PC-9 (cell line): ENCODE data around the gene PTPRD. TPM values are rescaled to one million over a fixed set of nuclear protein-coding genes. Genes with fewer than 3 reads are reported as not detected.

Experiments used
- BruUV-seq: library from RNA; stranded (reverse); fragments of 400-500 nt; replicated peaks from 2 replicates; lab custom pipeline; 2021; lab: Mats Ljungman, UMichigan
- CTCF ChIA-PET: fragments of 300-600 bp; sonication (Branson Sonifier 250); formaldehyde crosslinking; loops from one replicate; lab custom pipeline; 2022; ENCODE audit warnings: antibody characterized with exemption; lab: Charles Lee
- POLR2A ChIA-PET: fragments of 300-600 bp; sonication (Branson Sonifier 250); formaldehyde crosslinking; loops from one replicate; lab custom pipeline; 2022; ENCODE audit warnings: antibody characterized with exemption; ENCODE audit not compliant: unreplicated experiment; lab: Charles Lee
- DNase-seq, 2 experiments: peaks; one replicate each; pipeline versions ENCODE4 v3.0.0 to v3.0.0-alpha.2; 2015 to 2022; ENCODE audit warnings: mixed read lengths in 1 of 2
- H2AFZ ChIP-seq: fragments of 200-600 bp; sonication (generic); 2 replicates; pipeline ENCODE4 v1.8.1; 2017; ENCODE audit warnings: antibody characterized with exemption
- H3F3A ChIP-seq: fragments of 200-600 bp; sonication (generic); 2 replicates; pipeline ENCODE4 v1.8.1; 2017; ENCODE audit warnings: antibody characterized with exemption, mild to moderate bottlenecking, low read depth; ENCODE audit not compliant: insufficient read depth
- H3K27ac ChIP-seq: fragments of 200-600 bp; sonication (generic); 2 replicates; pipeline ENCODE4 v1.6.1; 2016; ENCODE audit warnings: mixed run types
- H3K27me3 ChIP-seq: fragments of 200-600 bp; sonication (generic); 2 replicates; pipeline ENCODE4 v1.6.1; 2016; ENCODE audit warnings: low read depth, mixed run types; ENCODE audit not compliant: insufficient read depth
- H3K36me3 ChIP-seq: fragments of 200-600 bp; sonication (generic); 2 replicates; pipeline ENCODE4 v1.6.1; 2016; ENCODE audit warnings: low read depth, mixed run types
- H3K4me1 ChIP-seq: fragments of 200-600 bp; sonication (generic); replicated peaks from 2 replicates; pipeline ENCODE4 v1.6.1; 2016; ENCODE audit warnings: mixed run types; ENCODE audit not compliant: insufficient read depth
- H3K4me2 ChIP-seq: fragments of 200-600 bp; sonication (generic); 2 replicates; pipeline ENCODE4 v1.6.1; 2017; ENCODE audit warnings: mixed run types
- H3K4me3 ChIP-seq: fragments of 200-600 bp; sonication (generic); 2 replicates; pipeline ENCODE4 v1.6.1; 2016; ENCODE audit warnings: mixed run types
- H3K79me2 ChIP-seq: fragments of 200-600 bp; sonication (generic); 2 replicates; pipeline ENCODE4 v1.6.1; 2017; ENCODE audit warnings: low read depth, mixed run types
- H3K9me2 ChIP-seq: fragments of 200-600 bp; sonication (generic); 2 replicates; pipeline ENCODE4 v1.8.1; 2017; ENCODE audit warnings: mild to moderate bottlenecking; ENCODE audit not compliant: insufficient read depth
- H3K9me3 ChIP-seq: fragments of 200-600 bp; sonication (generic); 2 replicates; pipeline ENCODE4 v1.8.1; 2016; ENCODE audit warnings: low read depth; ENCODE audit not compliant: insufficient read depth
- H4K20me1 ChIP-seq: fragments of 200-600 bp; sonication (generic); 2 replicates; pipeline ENCODE4 v1.8.1; 2017; ENCODE audit not compliant: insufficient read depth
- CTCF ChIP-seq: fragments of 200-600 bp; sonication (generic); conservative IDR thresholded peaks from 2 replicates; pipeline ENCODE4 v1.6.1; 2017; ENCODE audit warnings: mixed run types, antibody characterized with exemption, mild to moderate bottlenecking, moderate library complexity
- EZH2 ChIP-seq: fragments of 200-600 bp; sonication (generic); IDR thresholded peaks from 2 replicates; pipeline ENCODE4 v1.8.0; 2017; ENCODE audit warnings: antibody characterized with exemption, low read depth
- intact Hi-C: fragments of 100-400 bp; cut with micrococcal nuclease; formaldehyde crosslinking; loops from one replicate; pipeline ENCODE4 v1.10.0; 2022; ENCODE audit not compliant: unreplicated experiment
- total RNA-seq: library from RNA; stranded (reverse); gene quantifications from 2 replicates; pipeline ENCODE4 v1.2.3, GENCODE V29; 2021

PTPRD gene
- total RNA-seq, 1 experiment from 2014 or later, result not detected

GRCh38 chr9:9182431-9182830, 1430.4 kb downstream of the PTPRD start:
- Histone ChIP-seq H3K79me2 (no peaks in the 10 kb centered on the region), H3K9me3 (no peaks in the 10 kb centered on the region), H3K27ac (no peak overlapping the region), H3K27me3 (no peaks in the 10 kb centered on the region), H3K9me2 (no peaks in the 10 kb centered on the region), H3K4me1 (no peaks in the 10 kb centered on the region), H2AFZ (no peak overlapping the region), H3F3A (no peaks in the 10 kb centered on the region), H3K4me2 (no peak overlapping the region), H3K4me3 (no peak overlapping the region), H4K20me1 (no peaks in the 10 kb centered on the region), H3K36me3 (no peaks in the 10 kb centered on the region)
- no TSS peak for BruUV-seq
- intact Hi-C loops, result no loop called here
- POLR2A ChIA-PET, result no interaction called here
- no peak for DNase-seq
- CTCF ChIA-PET, result no interaction called here
- TF ChIP-seq EZH2 (no peak), CTCF (no peak)

- POLR2A ChIA-PET, result no interaction called here
- H4K20me1 ChIP-seq, result no peaks in the 10 kb centered on the region
Observed at GRCh38 chr9:9177081-9177480, 1435.7 kb downstream of the PTPRD start.

GRCh38 chr9:9174358-9174757, 1438.4 kb downstream of the PTPRD start:
- Histone ChIP-seq H2AFZ (no peak overlapping the region), H3K9me2 (no peaks in the 10 kb centered on the region), H3K9me3 (no peaks in the 10 kb centered on the region), H4K20me1 (no peaks in the 10 kb centered on the region), H3K79me2 (no peaks in the 10 kb centered on the region), H3K4me3 (no peak overlapping the region), H3K27me3 (no peaks in the 10 kb centered on the region), H3K4me2 (no peak overlapping the region), H3F3A (no peaks in the 10 kb centered on the region), H3K36me3 (no peaks in the 10 kb centered on the region), H3K4me1 (no peaks in the 10 kb centered on the region), H3K27ac (no peak overlapping the region)
- TF ChIP-seq EZH2 (no peak), CTCF (no peak)
- CTCF ChIA-PET, result no interaction called here
- intact Hi-C loops, result no loop called here
- no TSS peak for BruUV-seq
- POLR2A ChIA-PET, result no interaction called here
- DNase-seq, result no peak

More at GRCh38 chr9:9177081-9177480, 1435.7 kb downstream of the PTPRD start:
- no peak for DNase-seq
- Histone ChIP-seq H3K4me1 (no peaks in the 10 kb centered on the region), H3K9me2 (no peaks in the 10 kb centered on the region), H3K27me3 (no peaks in the 10 kb centered on the region), H3K36me3 (no peaks in the 10 kb centered on the region), H3K4me3 (no peak overlapping the region), H3K27ac (no peak overlapping the region), H3K79me2 (no peaks in the 10 kb centered on the region), H3K9me3 (no peaks in the 10 kb centered on the region), H3K4me2 (no peak overlapping the region), H2AFZ (no peak overlapping the region), H3F3A (no peaks in the 10 kb centered on the region)
- intact Hi-C loops, result no loop called here
- CTCF ChIA-PET, result no interaction called here
- BruUV-seq, result no TSS peak
- TF ChIP-seq EZH2 (no peak), CTCF (no peak)
